Brain microvascular endothelial cell (primary cell): ENCODE results near the gene PPP2R3B.

Source experiments
- DNase-seq: peaks from one replicate; pipeline ENCODE4 v3.0.0-alpha.2; 2020
- H3K27ac ChIP-seq: fragments of 250-450 bp; sonication (Bioruptor Pico); 2 replicates; pipeline ENCODE4 v1.5.1; 2020; ENCODE audit warnings: mild to moderate bottlenecking, moderate library complexity
- H3K27me3 ChIP-seq: fragments of 250-450 bp; sonication (Bioruptor Pico); replicated peaks from 2 replicates; pipeline ENCODE4 v1.5.1; 2020; ENCODE audit warnings: mild to moderate bottlenecking
- H3K36me3 ChIP-seq: fragments of 250-450 bp; sonication (Bioruptor Pico); replicated peaks from 2 replicates; pipeline ENCODE4 v1.5.1; 2020; ENCODE audit warnings: mild to moderate bottlenecking
- H3K4me3 ChIP-seq: 2 replicates; pipeline ENCODE4 v1.5.1; 2011; ENCODE audit warnings: low read depth, mild to moderate bottlenecking, control low read depth, low read length, moderate library complexity
- in situ Hi-C: cut with HindIII; loops from 2 replicates; pipeline ENCODE4 v1.10.0; 2017; ENCODE audit warnings: low sequenced_read_pairs, low pct_ligation_motif_present
- TF ChIP-seq, protein P1 (sequence below): IDR thresholded peaks from 2 replicates; pipeline ENCODE4 v1.5.1; 2011; ENCODE audit warnings: low read depth, mild to moderate bottlenecking, moderate library complexity, low read length, control low read depth, inconsistent platforms; ENCODE audit errors: missing control alignments

PPP2R3B gene

DNA sequence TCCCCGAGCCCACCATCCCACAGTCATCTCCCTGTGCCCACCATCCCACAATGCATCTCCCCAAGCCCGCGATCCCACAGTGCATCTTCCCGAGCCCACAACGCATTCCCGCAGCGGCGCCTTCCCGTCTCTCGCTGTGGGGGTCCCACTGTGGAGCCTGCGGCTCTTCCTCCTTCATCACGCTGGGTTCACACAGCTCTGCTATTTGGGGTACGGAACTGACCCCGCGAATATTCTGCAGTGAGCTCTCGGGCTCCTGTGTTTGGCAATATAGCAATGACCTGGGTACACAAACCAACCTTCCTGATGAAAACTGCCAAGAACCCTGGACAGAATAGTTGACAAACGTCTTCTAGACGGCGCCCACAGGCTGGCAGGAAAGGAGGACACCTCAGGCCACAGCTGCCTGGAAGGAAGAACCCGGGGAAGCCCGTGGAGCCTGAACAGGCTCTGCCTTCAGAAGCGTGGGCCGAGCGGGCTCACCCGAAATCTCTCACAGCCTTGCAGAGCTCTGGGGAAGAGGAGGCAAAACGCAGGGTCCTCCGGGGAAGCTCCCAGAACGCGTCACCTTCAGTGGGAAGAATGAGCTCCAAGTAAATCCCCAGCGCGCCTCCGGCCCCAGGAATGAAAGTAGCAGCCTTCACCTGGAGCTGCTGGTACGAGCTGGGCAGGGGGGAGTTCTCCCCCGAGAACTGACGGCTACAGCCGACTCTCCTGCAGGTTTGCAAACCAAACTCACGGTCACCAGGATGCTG lies 22.9 kb downstream of the PPP2R3B start:
- Histone ChIP-seq H3K27me3 (no peaks in the 10 kb centered on the region), H3K27ac (no peak overlapping the region), H3K4me3 (no peak overlapping the region), H3K36me3 (no peaks in the 10 kb centered on the region)
- TF ChIP-seq, protein P1, sequence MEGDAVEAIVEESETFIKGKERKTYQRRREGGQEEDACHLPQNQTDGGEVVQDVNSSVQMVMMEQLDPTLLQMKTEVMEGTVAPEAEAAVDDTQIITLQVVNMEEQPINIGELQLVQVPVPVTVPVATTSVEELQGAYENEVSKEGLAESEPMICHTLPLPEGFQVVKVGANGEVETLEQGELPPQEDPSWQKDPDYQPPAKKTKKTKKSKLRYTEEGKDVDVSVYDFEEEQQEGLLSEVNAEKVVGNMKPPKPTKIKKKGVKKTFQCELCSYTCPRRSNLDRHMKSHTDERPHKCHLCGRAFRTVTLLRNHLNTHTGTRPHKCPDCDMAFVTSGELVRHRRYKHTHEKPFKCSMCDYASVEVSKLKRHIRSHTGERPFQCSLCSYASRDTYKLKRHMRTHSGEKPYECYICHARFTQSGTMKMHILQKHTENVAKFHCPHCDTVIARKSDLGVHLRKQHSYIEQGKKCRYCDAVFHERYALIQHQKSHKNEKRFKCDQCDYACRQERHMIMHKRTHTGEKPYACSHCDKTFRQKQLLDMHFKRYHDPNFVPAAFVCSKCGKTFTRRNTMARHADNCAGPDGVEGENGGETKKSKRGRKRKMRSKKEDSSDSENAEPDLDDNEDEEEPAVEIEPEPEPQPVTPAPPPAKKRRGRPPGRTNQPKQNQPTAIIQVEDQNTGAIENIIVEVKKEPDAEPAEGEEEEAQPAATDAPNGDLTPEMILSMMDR: no peak
- in situ Hi-C loops: no loop called here
- no peak for DNase-seq

DNA sequence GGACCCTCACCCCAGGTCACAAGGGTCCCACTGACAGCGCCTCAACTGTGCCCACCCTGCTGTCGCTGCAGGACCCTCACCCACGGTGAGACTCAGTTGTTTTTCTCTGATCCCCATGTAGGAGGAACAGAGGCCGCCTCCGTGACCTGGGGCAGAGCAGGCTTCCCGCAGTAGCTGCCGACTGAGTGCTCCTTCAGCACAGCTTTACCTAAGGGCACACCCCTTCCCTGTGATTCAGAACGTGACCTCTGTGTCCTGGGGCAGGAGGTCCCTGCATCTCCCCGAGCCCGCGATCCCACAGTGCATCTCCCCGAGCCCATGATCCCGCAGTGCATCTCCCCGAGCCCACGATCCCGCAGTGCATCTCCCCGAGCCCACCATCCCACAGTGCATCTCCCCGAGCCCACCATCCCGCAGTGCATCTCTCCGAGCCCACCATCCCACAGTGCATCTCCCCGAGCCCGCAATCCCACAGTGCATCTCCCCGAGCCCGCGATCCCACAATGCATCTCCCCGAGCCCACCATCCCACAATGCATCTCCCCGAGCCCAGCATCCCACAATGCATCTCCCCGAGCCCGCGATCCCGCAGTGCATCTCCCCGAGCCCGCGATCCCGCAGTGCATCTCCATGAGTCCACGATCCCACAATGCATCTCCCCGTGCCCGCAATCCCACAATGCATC lies 23.6 kb downstream of the PPP2R3B start:
- DNase-seq: no peak
- TF ChIP-seq, protein P1: no peak
- H3K27me3 ChIP-seq: no peaks in the 10 kb centered on the region
- no peak overlapping the region for H3K27ac ChIP-seq
- in situ Hi-C loops: no loop called here
- H3K4me3 ChIP-seq: no peak overlapping the region
- no peaks in the 10 kb centered on the region for H3K36me3 ChIP-seq

DNA sequence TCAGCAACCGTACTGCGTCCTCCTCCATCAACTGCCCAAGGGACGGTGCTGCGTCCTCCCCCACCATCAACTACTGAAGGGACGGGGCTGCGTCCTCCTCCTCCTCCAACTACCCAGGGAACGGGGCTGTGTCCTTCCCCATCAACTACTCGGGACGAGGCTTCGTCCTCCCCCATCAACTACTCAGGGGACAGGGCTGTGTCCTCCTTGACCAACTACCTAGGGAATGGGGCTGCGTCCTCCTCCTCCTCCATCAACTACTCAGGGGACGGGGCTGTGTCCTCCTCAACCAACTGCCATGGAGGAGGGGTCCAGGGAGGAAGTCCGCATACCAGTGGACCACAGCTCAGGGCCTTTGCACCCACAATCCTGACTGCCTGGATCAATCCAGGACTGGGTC lies 24.4 kb downstream of the PPP2R3B start:
- H3K27ac ChIP-seq: no peak overlapping the region
- H3K27me3 ChIP-seq: no peaks in the 10 kb centered on the region
- no peaks in the 10 kb centered on the region for H3K36me3 ChIP-seq
- in situ Hi-C loops: no loop called here
- no peak overlapping the region for H3K4me3 ChIP-seq
- no peak for DNase-seq
- TF ChIP-seq, protein P1: no peak

DNA sequence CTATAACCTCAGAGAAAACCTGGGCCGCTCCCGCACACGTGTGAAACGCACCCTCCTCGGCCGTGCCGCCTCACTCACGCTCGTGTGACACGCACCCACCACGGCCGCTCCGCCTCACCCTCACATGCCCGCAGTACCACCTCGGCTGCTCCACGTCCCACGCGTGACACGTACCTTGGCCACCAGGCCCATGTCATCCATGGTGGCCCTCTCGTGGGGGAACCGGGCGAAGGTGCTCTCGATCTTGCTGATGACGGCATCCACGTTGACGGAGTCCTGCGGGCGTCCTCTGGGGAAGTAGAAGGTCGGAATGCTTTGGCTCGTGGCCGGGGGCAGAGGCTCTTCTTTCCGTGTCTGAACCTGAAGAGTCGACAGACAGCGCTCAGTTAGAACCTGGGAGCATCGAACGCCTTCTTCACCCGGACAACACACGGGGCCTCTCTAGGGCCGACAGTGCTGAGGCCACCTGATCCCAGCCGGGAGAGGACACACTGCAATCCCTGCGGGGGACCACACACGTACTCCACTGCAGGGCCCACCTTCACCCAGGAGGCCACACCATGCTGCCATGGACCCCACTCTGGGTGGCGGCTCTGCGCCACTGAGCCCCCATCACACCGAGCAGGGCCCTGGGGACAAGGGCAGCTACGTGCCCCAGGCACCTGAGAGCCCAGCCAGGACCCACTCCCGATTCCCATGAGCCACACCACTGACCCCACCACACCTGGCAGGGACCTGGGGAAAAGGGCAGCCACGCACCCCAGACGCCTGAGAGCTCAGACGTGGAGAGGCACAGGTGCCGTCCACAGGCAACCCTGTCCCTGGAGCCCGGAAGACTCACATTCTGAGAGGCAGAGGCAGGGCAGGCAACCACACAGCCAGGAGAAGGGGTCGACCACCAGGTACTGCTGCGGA lies 25.2 kb downstream of the PPP2R3B start:
- no peak for DNase-seq
- Histone ChIP-seq H3K27ac (no peak overlapping the region), H3K36me3 (no peaks in the 10 kb centered on the region), H3K4me3 (no peak overlapping the region), H3K27me3 (no peaks in the 10 kb centered on the region)
- TF ChIP-seq, protein P1: no peak
- in situ Hi-C loops: no loop called here

DNA sequence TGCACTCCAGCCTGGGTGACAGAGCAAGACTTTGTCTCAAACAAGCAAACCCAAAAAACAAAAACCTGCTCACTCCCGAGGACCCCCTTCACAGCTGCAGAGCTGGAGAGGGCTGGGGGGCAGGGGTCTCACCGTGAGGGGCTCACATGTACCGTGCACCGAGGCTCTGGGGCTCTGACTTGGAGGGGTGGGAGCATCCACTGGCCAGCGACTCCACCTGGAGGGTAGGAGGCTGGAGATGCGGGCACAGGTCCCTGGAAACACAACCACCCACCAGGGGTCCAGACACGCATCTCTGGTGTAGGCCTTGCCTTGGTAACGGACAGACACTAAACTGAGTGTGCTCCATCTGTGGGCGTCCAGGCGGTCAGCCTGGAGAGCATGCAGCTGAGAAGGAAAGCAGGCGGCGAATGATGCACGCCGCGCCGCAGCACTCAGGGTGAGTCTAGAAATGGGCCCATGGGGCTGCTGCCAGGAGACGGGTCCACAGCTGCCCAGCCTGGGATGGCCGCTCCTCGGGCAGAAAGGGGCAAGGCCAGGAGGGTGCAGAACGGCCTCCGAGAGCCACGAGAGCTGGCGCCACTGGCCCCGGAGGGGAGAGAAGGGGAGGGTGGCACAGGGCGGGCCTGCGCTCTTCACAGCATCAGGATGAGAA lies 26.1 kb downstream of the PPP2R3B start:
- no peak overlapping the region for H3K4me3 ChIP-seq
- H3K27me3 ChIP-seq: no peaks in the 10 kb centered on the region
- H3K27ac ChIP-seq: no peak overlapping the region
- TF ChIP-seq, protein P1: no peak
- no peaks in the 10 kb centered on the region for H3K36me3 ChIP-seq
- no peak for DNase-seq
- in situ Hi-C loops: no loop called here
